Stimulated activated CD8-positive, alpha-beta memory T cell treated with anti-CD3 and anti-CD28 coated beads, Interleukin-4, amount 100 ng/mL, for 4 hours (primary cell): ENCODE results near the gene GJA4.
"Not testable (repeated sequence)": the region's sequence is repeated elsewhere in the genome, so short reads cannot be mapped to it uniquely, and the experiment has no call there.

Source experiments
- DNase-seq, 2 donors: peaks; one replicate each; pipeline ENCODE4 v3.0.0-alpha.2; 2020; ENCODE audit warnings: low read depth in 2 of 2, low spot score in 1 of 2

GJA4 gene

DNA sequence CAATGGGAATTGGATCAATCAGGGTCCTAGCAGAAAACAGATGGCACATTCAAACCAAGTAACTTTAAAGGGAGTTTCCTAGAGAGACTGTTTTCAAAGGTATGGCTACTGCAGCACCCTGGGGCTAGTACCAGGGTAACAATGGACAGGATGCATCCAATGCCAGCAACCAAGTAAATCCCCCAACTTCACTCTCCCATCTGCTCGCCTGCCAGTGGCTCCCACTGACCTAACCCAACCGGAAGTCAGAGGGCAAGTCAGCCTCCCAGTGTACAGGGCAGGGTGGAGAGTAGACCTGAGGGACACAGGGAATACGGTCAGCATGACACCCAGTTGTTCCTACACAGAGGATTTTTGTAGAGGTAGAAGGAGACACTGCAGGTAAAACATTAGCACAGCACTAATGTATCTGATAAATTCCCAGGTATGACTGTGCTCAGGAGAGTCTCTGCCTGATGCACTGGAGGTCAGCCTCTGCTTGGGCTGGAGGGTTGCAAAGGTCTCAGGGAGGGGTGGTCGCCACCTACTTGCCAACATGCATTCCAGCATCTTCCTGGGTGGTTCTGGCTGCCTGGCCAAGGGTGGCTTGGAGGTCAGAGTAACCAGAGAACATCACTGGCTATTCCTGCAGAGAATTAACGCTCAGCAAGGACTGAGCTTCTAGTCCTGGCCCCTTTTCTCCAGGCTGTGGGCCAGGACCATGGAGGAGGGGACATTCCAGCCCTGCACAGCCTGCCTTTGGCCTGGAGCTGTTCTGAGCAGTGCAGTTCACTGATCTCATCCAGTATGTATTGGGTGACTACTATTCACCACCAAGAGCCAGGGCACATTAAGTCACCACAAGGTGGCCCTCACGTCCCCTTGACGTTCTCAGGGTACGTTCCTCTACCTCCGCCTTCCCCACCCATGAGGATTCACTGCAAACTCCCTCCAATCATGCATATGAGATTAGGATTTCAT lies 5.1 kb upstream of the GJA4 start:
- DNase-seq: no peak

DNA sequence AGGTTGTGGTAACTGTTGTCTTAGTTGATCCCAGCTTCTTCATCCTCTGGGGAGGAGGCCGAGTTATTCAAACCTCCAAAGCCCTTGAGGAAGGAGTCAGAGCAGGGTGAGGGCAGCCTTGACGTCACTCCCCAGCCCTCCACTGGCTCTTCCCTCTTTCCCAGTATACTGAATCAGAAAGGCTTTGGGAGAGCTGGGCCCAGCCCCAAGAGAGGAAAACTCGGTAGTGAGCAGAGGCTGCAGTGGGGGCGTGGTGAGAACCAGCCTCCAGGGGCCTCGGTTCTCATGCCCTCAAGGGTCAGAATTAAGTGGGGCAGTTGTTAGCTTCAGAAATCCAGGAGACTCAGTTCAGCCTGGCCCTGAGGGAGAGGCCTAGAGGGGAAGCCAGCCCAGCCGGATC lies 1.8 kb upstream of the GJA4 start:
- DNase-seq: no peak

DNA sequence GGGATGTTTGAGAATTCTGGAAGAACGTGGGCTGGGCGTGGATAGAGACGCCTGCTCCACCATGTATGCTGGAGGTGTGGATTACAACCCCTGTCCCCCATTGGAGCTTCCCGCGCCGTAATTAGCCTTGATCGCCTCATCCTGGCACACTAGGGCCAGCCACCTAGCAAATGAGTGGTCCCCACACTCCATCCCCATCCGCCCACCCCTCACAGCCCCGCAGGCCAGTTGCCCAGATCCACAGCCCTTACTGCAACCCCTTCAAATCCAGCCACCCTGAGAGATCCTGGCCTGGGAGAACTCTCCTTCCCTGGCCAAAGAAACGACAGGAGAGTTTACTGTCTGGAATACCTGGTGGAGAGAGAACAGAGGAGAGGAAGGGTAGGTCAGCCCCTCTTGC lies 375 bp upstream of the GJA4 start:
- no peak for DNase-seq

DNA sequence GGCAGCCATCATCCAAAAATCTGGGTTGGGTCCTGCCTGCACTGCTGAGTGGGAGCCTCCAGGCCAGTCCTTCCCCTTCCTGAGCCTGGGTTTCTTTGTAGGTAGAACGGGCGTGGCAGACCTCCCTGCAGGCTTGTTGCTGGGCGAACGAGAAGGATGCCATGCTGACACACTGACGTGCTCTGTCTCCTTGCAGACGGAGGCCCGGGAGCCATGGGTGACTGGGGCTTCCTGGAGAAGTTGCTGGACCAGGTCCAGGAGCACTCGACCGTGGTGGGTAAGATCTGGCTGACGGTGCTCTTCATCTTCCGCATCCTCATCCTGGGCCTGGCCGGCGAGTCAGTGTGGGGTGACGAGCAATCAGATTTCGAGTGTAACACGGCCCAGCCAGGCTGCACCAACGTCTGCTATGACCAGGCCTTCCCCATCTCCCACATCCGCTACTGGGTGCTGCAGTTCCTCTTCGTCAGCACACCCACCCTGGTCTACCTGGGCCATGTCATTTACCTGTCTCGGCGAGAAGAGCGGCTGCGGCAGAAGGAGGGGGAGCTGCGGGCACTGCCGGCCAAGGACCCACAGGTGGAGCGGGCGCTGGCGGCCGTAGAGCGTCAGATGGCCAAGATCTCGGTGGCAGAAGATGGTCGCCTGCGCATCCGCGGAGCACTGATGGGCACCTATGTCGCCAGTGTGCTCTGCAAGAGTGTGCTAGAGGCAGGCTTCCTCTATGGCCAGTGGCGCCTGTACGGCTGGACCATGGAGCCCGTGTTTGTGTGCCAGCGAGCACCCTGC lies 1.4 kb downstream of the GJA4 start:
- DNase-seq: no peak

DNA sequence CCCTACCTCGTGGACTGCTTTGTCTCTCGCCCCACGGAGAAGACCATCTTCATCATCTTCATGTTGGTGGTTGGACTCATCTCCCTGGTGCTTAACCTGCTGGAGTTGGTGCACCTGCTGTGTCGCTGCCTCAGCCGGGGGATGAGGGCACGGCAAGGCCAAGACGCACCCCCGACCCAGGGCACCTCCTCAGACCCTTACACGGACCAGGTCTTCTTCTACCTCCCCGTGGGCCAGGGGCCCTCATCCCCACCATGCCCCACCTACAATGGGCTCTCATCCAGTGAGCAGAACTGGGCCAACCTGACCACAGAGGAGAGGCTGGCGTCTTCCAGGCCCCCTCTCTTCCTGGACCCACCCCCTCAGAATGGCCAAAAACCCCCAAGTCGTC lies 2.0 kb downstream of the GJA4 start:
- DNase-seq: no peak

DNA sequence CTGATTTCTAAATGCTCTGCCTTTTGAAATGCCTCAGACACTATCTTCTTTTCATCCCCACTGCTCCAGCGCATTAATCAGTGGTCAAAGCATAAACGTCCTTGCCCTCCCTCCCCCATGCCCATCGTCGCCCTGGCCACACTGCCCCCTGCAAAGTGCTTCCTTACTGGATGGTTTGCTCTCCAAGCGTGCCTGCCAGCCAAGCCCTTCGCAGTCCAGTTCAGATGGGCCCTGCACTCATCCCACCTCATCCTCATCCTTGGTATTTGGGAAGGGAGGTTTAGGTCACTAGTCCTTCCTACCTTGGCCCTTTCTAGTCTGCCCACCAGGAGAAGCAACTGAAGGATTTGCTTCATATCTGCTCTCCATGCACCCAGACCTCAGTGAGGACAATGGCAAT lies 3.1 kb downstream of the GJA4 start:
- DNase-seq: no peak

DNA sequence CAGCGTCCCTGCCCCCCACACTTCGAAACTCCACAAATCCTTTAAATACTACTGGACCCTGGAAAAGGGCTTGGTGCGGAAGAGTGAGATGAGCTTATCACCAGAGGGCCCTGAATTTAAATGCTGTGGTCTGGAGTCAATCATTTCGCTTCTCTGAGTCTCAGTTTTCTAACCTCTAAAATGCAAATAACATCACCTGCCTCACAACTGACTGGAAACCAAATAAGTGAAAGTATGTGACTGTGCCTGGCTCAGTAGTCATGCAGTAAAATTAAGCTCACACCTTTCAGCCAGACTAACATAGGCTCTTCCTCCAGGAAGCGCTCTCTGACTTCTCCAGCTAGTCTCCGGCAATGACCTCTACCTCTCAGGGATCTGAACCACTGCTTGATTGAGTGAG lies 4.2 kb downstream of the GJA4 start:
- DNase-seq: no peak

DNA sequence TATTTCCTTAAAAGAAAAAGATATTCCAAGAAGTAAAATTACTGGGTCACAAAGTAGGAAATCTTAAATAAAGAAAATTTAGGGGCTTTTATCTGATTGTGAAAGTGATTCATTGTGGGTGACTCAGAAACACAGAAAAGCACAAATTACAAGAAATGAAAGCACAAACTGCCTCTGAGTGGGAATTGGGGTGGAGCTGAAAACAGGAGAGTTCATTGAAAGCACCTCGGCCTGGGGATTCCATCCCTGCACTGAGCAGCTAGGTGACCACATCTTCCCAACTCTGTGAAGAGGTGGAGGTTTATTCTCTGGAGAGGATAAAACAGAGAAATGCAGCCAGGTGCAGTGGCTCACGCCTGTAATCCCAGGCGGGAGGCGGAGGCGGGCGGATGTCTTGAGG lies 7.4 kb downstream of the GJA4 start:
- no peak for DNase-seq

DNA sequence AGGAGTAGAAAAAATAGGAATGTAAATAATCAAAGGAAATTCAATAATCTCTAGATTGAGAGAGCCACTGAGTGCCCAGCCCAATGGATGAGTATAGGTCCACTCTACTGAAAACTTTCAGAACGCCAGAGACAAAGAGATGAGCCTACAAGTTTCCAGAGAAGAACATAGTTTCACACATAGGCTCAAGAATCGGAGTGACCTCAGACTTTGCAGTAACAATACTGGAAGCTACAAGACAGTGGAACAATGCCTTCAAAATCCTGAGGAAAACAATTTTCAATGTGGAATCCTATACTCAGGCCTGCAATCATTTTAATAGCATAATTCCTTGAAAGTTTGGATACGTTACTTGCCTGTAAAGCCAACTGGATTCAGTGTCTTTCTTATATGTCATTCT lies 11.0 kb downstream of the GJA4 start:
- no peak for DNase-seq

DNA sequence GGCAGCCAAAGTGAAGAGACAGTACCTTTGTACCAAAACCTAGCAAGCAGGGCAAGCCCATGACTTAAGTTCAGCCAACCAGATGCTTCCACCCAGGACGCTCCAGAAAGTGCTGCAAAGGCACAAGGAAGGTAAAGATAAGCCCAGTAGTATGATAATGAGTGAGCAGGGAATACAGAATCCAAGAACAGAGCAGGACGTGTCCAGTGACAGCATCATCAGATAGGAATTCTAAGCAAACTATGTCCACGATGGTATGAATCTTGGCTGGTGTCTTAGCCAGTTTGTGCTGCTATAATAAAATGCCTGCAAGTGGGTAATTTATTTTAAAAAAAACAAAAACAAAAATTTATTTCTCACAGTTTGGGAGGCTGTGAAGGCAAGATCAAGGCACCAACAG lies 13.6 kb downstream of the GJA4 start:
- DNase-seq: no peak

DNA sequence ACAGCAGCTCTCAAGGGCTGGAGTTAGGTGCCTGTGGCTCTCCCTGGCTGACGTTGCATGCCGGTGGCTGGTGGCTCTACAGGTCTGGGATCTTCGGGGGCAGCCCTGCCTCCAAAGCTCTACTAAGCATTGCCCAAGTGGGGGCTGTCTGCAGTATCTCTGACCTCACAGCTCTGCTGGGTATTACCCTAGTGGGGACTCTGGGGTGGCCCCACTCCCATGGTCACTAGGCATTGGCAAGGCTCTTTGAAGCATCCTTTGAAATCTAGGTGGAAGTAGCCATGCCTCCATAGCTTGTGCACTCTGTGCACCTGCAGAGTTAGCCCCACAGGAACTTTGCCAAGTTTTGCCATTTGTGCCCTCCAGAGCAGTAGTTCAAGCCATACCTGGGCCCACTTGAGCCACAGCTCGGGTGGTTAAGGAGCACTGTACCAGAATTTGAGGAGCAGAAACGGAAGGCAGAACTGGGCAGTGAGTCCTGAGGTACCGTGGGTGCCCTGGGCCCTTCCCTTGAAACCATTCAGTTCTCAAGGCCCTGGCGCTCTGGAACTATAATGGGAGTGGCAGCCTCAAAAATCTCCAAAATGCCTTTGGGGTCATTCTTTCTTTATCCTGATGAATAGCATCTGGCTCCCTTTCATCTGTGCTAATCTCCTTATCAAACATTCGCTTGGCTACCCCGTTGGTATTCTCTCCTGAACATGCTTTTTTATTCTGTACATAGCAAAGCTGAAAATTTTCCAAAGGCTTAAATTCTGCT lies 15.4 kb downstream of the GJA4 start:
- DNase-seq: no peak

DNA sequence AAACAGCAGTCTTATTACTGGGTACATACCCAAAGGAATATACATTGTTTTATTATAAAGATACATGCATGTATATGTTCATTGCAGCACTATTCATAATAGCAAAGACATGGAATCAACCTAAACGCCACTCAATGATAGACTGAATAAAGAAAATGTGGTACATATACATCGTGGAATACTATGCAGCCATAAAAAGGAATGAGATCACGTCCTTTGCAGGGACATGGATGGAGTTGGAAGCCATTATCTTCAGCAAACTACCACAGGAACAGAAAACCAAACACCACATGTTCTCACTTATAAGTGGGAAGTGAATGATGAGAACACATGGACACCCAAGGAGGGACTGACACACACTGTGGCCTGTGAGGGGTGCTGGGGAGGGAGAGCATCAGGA lies 18.0 kb downstream of the GJA4 start:
- not testable (repeated sequence) for DNase-seq

DNA sequence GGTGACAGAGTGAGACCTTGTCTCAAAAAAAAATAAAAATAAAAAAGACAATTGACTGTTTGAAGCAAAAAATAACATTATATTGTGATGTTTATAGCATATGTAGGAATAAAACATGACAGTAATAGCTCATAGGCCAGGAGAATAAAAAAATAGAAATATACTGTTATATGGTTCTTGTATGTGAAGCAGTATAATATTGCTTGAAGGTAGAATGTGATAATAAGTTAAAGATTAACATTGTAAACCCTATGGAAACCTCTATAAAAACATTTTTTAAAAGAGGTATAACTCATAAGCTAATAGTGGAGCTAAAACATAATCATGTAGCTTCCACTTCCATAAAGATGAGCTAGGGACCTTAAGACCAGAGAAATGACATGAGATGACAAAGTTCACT lies 23.5 kb downstream of the GJA4 start:
- no peak for DNase-seq

DNA sequence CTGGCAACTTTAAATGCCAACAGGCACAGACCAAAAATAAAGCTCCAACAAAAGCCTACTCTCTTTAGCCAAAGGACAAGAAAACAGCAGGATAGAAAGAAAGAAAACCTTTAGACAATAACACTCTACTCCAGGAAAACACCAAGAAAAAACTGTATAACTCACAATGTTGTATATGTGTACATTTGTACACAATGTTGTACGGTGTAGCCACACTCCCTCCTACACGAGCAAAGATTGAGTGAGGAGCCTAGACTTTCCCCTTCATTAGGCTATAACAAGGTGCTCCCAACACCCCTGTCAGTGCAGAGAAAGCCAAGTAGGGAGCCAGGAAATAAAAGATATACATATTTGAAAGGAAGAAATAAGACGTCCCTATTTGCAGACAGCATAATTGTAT lies 24.0 kb downstream of the GJA4 start:
- DNase-seq: no peak

DNA sequence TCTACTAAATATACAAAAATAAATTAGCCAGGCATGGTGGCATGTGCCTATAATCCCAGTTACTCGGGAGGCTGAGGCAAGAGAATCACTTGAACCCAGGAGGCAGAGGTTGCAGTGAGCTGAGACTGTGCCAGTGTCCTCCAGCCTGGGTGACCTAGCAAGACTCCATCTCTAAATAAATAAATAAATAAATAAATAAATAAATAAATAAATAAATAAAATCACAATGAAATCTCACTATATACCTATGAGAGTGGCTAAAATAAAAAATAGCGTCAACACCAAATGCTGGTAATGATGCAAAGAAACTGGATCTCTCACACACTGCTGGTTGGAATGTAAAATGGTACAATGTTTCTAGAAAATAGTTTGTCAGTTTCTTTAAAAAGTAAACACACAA lies 26.1 kb downstream of the GJA4 start:
- DNase-seq: not testable (repeated sequence)

DNA sequence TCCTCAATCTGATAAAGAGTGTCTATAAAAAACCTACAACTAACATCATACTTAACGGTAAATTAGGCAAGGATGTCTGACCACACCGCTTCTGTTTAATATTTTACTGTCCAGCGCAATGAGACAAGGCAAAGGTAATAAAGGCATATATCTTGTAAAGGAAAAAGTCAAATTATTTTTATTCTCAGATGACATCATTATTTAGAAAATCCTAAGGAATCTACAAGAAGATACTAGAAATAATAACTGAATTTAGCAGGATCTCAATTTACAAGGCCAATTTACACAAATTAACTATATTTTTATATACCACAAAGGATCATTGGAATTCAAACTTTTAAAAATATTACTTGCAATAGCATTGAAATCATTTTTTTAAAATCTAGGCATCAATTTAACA lies 29.4 kb downstream of the GJA4 start:
- DNase-seq: no peak

DNA sequence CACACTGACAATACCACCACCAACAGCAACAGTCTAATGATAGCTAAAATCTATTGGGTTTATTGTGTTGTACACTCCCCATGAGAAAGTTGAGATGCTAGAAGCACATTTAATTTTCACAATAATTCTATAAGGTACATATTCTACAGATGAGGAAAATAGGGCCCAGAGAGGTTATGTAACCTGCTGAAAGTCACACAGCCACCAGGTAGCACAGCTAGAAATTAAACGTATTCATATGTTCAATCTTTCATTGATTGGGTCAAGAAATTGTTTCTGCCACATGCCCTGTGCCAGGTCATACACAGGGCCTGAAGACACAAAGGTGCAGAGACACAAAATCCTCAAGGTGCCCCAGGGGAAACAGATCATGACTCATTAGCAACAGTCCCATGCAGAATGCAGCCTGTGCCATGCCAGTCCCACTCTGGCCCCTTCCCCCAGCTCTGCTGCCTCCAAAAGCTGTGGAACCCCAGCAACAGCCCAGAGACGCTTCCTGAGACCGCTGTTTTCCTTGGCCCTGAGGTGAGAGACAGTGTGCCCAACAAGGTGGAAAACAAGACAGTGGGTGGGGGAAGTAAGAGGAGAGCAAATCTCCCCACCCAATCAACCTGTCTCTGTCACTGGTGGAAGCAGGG lies 32.1 kb downstream of the GJA4 start:
- DNase-seq: no peak

DNA sequence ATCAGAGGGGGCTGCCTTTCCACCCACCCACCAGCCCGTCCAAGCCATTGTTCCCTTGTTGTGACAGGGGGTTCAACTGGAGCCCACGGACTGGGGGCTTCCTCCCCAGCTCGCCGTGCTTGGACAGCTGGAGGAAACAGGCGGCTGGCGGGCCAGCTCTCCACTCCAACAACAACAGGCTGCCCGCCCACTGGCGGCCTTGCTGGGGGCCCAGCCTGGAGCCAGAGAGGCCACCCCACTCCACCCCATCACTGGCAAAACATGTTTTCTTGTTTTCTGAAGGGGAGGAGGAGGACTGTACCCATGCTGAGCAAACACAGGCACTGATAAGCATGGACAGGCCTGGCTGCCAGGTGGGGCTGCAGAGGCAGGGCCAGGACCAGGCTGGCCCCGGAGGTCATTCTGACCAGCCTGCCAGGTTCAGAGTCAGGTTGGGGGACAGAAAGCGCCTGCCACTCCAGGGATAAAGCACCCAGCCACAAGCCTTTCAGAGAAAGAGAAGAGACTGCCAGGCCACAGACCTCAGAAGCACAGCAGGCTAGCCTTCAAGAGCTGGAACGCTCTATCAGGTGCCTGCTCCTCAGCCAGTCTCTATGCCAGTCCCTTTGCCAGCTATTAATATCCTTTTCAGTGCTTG lies 32.8 kb downstream of the GJA4 start:
- no peak for DNase-seq

DNA sequence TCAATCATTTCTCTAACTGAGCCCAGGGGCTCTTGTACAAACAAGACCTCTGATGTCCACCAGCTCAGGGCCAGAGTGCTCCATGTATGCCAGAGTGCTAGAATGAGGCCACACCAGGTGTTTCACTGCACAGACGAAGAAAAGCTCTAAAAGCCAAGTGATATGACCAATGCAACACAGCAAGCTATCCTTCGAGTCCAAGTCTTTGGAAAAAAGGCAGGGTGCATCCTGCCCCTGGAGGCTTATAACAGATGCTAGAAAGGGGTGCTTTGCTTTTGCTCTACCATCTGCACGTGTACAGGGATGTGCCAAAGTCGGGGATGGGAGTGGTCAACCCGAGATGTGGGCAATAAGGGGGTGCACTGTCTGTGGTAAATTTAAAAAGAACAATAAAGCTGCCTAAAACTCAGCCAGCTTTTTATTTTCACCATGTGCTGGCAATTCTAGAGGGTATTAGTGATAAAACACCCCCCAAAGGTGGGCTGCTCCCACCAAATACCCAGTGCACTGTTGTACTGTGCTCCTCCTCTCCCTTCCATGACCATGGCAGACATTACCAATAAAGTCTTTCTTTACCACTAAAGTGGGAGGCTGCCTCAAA lies 34.6 kb downstream of the GJA4 start:
- no peak for DNase-seq

DNA sequence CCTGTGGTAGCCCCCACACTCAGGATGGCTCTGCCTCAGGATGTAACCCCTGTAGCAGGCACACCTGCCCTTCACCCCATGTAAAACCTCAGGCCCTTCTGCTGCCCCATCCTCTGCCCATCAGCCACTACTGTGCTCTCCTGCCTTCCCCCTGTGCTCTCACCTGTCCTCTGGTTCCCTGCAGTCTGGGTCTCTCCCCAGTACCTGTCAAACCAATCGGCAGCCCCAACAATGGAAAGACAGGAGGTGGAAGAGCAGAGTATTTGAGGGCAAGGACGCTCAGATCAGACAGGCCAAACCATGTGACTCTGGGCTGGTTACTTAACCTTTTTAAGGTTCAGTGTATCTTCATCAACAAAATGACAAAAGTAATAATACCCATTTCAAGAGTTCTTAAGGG lies 35.8 kb downstream of the GJA4 start:
- no peak for DNase-seq
